Esophagus (tissue), 2 donors: ENCODE results near the gene HNRNPL. TPM values are rescaled to one million over a fixed set of nuclear protein-coding genes. Genes with fewer than 3 reads are reported as not detected.

Source experiments
- H3K27ac ChIP-seq, 2 donors: one replicate each; pipeline ENCODE4 v1.5.1; 2013; ENCODE audit warnings: low read depth in 2 of 2, mild to moderate bottlenecking in 2 of 2, inconsistent platforms in 1 of 2, low read length in 1 of 2, moderate library complexity in 1 of 2
- H3K27me3 ChIP-seq, 2 donors: one replicate each; pipeline ENCODE4 v1.6.1; 2013; ENCODE audit warnings: low read length in 2 of 2, control low read depth in 1 of 2, mild to moderate bottlenecking in 1 of 2; ENCODE audit not compliant: insufficient read depth in 2 of 2, control insufficient read depth in 1 of 2
- H3K36me3 ChIP-seq, 2 donors: one replicate each; pipeline ENCODE4 v1.6.1; 2013; ENCODE audit warnings: low read length in 1 of 2; ENCODE audit not compliant: control insufficient read depth in 2 of 2, insufficient read depth in 2 of 2
- H3K4me1 ChIP-seq, 2 donors: one replicate each; pipeline ENCODE4 v1.6.1; 2013; ENCODE audit warnings: low read length in 1 of 2; ENCODE audit not compliant: control insufficient read depth in 2 of 2, insufficient read depth in 2 of 2
- H3K4me3 ChIP-seq, 2 donors: one replicate each; pipeline ENCODE4 v1.5.1; 2013; ENCODE audit warnings: low read length in 2 of 2, mild to moderate bottlenecking in 2 of 2, low read depth in 1 of 2, moderate library complexity in 1 of 2
- H3K9me3 ChIP-seq, 2 donors: one replicate each; pipeline ENCODE4 v1.6.1; 2013; ENCODE audit warnings: mild to moderate bottlenecking in 2 of 2, low read depth in 1 of 2, low read length in 1 of 2, moderate library complexity in 1 of 2; ENCODE audit not compliant: control insufficient read depth in 2 of 2, insufficient read depth in 1 of 2
- WGBS, 2 donors: extraction: QIAGEN DNeasy Blood & Tissue Kit; methylation state at CpG; one replicate each; pipeline ENCODE4 v1.1.7; 2013; 5-methylcytosine and 5-hydroxymethylcytosine counted together
- polyA plus RNA-seq, 2 donors: library from polyadenylated mRNA; stranded (reverse); fragments of 200-250 nt; gene quantifications; one replicate each; pipeline ENCODE4 v1.2.3, GENCODE V29; 2013
- donor health status: healthy with polysubstance abuse.
- donor health status: Bipolar disorder and iron deficiency.

Gene HNRNPL
- polyA plus RNA-seq, 2 donors, result 134 to 150 TPM

DNA sequence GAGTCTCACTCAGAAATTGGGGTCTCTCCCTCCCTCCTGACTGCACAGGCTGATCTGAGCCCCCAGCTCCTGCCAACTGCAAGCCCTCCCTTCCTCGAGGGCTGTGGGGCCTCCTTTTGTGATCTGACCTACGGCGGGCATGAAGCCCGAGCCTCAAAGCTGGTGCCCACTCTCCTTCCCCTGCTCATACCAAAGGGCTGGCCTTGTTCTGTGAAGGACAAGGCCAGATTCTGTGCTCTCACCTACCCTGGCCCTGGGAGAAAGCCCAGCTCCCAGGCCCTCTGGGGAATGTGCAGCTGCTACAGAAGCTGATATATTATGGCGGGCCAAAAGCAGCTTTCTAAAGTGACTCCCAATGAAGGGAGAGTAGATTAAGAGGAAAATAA lies 9.2 kb downstream of the HNRNPL start:
- Histone ChIP-seq H3K27ac (peak overlapping the region; percentile 16 to 69), H3K4me1 (peaks cover 3 to 13% of the 10 kb centered on the region in 2 donors)
- WGBS, 2 donors, result 77 to 87% methylated on average over 5 of the region's 5 CpGs

DNA sequence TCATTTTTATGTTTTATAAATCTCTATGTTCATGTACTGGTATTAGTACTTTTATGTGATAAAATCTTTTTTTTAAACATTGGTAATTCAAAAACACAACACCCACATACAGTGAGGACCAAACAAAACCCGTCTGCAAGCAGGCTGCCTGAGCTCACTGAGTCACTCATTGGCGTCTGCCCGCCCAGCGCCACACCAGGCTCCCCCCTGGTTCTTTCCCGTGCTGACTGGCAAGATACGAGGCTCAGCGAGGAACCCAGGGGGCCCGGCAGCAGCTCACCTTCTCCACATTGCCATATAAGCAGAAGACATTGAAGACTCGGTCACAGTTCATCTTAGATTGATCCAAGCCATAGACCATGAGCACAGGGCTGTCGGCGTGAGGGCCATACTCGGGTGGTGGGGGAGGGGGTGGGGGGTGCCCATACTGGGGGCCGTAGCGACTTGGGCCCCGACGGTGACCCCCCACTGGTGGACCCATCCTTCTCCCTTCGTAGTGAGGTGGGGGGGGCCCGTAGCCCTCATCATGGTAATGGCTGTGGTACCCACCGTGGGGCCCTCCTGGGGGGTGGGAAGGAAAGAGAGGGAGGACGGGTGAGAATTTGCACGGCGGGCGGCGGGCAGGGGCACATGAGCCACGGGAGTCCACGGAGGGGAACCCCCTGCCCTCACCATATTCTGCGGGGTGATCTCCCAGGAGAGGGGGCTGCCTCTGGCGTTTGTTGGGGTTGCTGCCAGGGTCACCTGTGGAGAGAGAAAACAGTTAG lies 9.8 kb downstream of the HNRNPL start:
- 60 to 64% methylated on average over 28 of the region's 28 CpGs for WGBS, 2 donors
- H3K36me3 ChIP-seq, result peaks cover 34 to 80% of the 10 kb centered on the region in 2 donors
- H3K9me3 ChIP-seq, result no peaks in the 10 kb centered on the region
- H3K4me3 ChIP-seq, result no peak overlapping the region
- H3K27ac ChIP-seq, result peak overlapping the region; percentile 69 to 88
- H3K4me1 ChIP-seq, result peaks cover 3 to 13% of the 10 kb centered on the region in 2 donors
- H3K27me3 ChIP-seq, result no peaks in the 10 kb centered on the region

More for the DNA sequence above, 9.2 kb downstream of the HNRNPL start:
- Histone ChIP-seq H3K27me3 (no peaks in the 10 kb centered on the region), H3K9me3 (no peaks in the 10 kb centered on the region), H3K4me3 (no peak overlapping the region), H3K36me3 (peaks cover 37 to 82% of the 10 kb centered on the region in 2 donors)

GRCh38 chr19:38838986-38839761 lies 10.6 kb downstream of the HNRNPL start:
- Histone ChIP-seq H3K27ac (peak overlapping the region; percentile 88 to 92), H3K9me3 (no peaks in the 10 kb centered on the region), H3K4me3 (no peak overlapping the region), H3K36me3 (peaks cover 34 to 72% of the 10 kb centered on the region in 2 donors), H3K4me1 (peaks cover 3 to 13% of the 10 kb centered on the region in 2 donors), H3K27me3 (no peaks in the 10 kb centered on the region)
- WGBS, 2 donors, result 54 to 76% methylated on average over 12 of the region's 12 CpGs

DNA sequence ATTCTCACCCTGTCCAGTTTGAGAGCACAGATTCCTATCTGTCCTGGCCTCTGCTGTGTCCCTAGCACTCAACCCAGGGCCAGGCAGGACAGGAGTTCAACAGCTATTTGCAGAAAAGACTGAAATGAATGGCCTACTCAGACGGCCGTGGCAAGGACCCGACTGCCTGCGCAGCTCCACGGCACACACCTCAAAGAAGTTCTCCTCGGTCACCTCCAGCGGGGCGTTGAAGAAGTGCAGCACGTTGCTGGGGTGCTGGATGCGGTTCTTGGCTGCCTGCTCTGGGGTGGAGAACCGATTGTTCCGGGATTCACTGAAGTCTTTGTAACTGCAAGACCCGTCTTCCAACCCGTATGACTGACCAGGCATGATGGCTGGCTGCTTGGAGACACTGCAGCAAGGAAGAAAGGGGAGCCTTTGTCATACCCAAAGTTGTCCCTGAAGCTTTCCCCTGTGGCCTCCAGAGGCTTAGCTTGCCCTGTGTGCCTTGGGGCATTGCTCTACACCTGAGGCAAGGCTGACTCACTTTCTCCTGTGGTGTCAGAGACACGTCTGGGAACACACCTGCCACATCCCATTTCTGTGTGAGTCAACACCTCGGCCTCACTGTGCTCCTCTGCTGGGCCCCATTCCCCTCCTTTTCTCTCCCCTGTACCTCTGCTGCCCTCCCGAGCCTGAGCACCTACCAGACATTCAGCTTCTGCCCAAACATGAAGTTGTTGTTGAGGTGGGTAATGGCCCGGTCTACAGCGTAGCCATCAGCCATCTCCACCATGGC lies 11.4 kb downstream of the HNRNPL start:
- Histone ChIP-seq H3K4me1 (peaks cover 2 to 13% of the 10 kb centered on the region in 2 donors), H3K4me3 (no peak overlapping the region), H3K36me3 (peaks cover 34 to 65% of the 10 kb centered on the region in 2 donors), H3K9me3 (no peaks in the 10 kb centered on the region), H3K27ac (peak overlapping the region; percentile 88 to 92), H3K27me3 (no peaks in the 10 kb centered on the region)
- 48 to 53% methylated on average over 19 of the region's 19 CpGs for WGBS, 2 donors

- Histone ChIP-seq H3K4me1 (peaks cover 0 to 13% of the 10 kb centered on the region in 2 donors), H3K9me3 (no peaks in the 10 kb centered on the region), H3K36me3 (peaks cover 29 to 58% of the 10 kb centered on the region in 2 donors), H3K27ac (peak overlapping the region; percentile 88 to 92), H3K27me3 (no peaks in the 10 kb centered on the region), H3K4me3 (no peak overlapping the region)
- WGBS, 2 donors, result 56 to 59% methylated on average over 7 of the region's 7 CpGs
These were observed 12.1 kb downstream of the HNRNPL start for GRCh38 chr19:38837656-38838121.

DNA sequence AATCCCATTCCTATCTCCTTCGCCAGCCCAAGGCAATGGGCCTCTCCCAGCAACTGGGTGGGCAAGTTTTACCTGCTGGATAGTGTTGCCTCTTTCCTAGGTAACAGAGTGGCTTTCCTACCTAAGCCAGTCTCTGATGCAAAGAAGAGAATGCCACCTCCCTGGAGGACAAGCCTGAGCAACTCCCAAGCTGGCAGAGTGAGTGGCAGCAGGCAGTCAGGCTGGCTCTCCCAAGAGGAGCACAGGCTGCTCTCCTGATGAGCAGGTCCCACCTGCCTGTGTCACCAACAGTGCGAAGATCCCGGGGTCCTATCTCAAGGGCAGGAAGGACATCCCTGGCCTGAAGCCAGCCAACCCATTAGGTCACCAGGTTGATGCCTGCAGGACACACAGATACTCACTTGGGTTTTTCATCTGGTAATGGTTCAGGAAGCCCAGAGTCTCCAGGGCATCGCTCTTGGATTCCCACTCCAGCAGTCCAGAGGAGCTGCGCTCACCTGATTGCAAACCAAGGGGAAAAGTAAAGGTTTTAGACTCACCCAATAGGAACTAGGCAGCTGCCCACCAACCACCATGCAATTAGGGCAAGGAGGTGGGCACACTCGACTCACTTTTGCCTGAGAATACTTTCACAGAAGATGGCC lies 12.7 kb downstream of the HNRNPL start:
- H3K9me3 ChIP-seq, result no peaks in the 10 kb centered on the region
- peaks cover 0 to 13% of the 10 kb centered on the region in 2 donors for H3K4me1 ChIP-seq
- H3K36me3 ChIP-seq, result peaks cover 24 to 53% of the 10 kb centered on the region in 2 donors
- peak overlapping the region; percentile 88 to 92 for H3K27ac ChIP-seq
- no peak overlapping the region for H3K4me3 ChIP-seq
- H3K27me3 ChIP-seq, result no peaks in the 10 kb centered on the region
- 60 to 73% methylated on average over 6 of the region's 6 CpGs for WGBS, 2 donors

DNA sequence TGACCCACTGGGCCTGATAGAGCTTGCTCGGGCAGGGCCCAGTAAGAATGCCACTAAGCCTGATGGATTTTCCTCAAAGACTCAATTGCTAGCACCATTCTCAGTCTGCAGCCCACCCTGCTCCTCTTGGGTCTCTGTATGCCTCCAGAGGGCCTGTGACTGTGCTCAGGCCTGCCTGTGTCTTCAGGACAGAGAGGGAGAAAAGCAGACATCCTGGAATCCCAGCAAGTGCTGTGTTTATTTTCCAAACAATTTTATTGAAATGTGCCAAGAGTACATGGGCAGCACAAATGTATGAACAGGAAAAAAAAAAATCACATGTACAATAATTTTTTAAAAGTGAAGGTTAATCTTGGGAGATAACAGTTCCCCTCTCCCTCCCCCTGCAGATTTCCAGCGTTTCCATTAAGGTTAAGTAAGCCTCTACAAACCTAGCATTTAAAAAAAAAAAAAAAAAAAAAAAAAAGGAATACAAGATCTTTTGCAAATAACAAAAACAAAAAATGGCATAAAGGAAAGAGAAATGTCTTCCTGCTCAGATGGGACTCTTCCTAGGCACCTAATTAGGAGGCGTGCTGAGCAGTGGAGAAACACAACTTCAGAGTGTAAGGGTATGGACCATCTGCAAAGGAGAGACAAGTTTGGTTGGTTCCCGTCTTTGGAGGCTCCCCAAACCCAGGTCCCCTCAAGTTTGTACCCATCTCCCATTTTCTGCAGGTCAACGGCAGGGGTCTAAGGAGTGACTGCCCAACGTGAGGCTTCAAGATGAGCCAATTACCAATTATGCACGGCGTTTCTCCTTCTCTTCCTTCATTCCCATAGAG lies 13.4 kb downstream of the HNRNPL start:
- Histone ChIP-seq H3K9me3 (no peaks in the 10 kb centered on the region), H3K4me3 (no peak overlapping the region), H3K4me1 (peaks cover 0 to 13% of the 10 kb centered on the region in 2 donors), H3K36me3 (peaks cover 21 to 50% of the 10 kb centered on the region in 2 donors), H3K27me3 (no peaks in the 10 kb centered on the region), H3K27ac (peak overlapping the region; percentile 88 to 92)
- 51 to 57% methylated on average over 8 of the region's 8 CpGs for WGBS, 2 donors

- Histone ChIP-seq H3K27me3 (no peaks in the 10 kb centered on the region), H3K4me1 (peaks cover 2 to 13% of the 10 kb centered on the region in 2 donors), H3K4me3 (no peak overlapping the region), H3K27ac (no peak overlapping the region), H3K36me3 (peaks cover 16 to 37% of the 10 kb centered on the region in 2 donors), H3K9me3 (no peaks in the 10 kb centered on the region)
- WGBS, 2 donors, result 94 to 95% methylated on average over 6 of the region's 6 CpGs
These were observed 15.2 kb downstream of the HNRNPL start for GRCh38 chr19:38834590-38834989.
